ENCODE results near the gene CAND2.
"Not testable (repeated sequence)": the region's sequence is repeated elsewhere in the genome, so short reads cannot be mapped to it uniquely, and the experiment has no call there.

The CAND2 gene

DNA sequence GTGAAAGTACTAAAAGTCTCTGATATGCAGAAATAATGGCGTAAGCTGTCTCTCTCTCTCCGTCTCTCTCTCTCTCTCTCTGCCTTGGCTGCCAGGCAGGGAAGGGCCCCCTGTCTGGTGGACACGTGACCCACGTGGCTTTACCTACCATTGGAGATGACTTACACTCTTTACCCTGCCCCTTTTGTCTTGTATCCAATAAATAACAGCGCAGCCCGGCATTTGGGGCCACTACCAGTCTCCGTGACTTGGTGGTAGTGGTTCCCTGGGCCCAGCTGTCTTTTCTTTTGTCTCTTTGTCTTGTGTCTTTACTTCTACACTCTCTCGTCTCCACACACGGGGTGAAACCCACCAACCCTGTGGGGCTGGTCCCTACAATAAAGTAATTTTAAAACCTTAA, 25.2 kb upstream of the CAND2 start:
- DNase-seq = no peak

- DNase-seq = no peak
These were observed 24.0 kb upstream of the CAND2 start for GRCh38 chr3:12772462-12772861.

DNA sequence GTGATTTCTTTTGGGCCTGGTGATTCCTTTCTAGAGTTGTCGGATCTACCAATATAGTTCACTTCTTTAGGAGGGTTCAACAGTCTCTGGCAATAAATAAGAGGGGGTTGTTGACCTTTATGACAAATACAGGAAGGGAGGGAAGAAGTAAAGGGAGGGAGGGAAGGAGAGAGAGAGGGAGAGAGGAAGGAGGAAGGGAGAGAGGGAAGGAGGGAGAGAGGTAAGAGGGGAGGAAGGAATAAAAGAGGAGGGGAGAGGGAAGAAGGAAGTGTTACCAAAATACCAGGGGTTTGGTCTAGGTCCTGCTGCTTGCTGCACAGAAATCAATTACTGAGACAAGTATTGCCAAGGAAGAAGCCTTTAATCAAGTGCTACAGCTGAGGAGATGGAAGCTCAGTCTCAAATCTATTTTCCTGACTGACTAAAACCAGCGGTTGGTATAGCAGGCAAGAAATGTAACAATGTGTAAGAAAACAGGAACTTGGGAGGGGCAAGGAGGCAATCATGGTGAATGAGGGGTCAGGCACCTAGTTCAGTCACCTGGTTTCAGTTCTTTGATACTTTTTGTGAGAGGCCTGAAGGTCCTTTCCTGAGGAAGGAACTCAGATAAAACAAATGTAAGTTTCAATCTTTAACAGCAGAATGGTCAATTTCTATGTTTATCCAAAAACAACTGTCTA, 23.3 kb upstream of the CAND2 start:
- DNase-seq = no peak

DNA sequence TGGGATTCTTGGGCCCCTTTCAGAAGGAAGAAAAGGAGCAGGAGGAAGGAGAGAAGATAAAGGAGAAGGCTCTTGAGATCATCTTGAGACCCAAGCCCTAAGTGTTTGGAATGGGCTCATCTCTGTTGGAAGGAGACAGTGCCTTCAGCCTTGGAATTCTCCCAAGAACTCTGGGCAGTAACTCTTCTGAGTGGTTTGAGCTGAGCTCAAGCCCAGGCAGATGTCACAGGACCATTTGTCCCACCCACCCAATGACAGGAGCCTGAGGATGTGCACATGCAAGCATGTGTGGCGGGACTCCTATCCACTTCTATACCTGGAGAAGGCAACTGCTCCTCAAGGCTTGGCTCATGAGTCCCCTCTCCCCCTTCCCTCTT, 22.8 kb upstream of the CAND2 start:
- DNase-seq = no peak

- no peak for DNase-seq
These were observed 21.9 kb upstream of the CAND2 start for GRCh38 chr3:12774619-12775018.

GRCh38 chr3:12775226-12775625, 21.3 kb upstream of the CAND2 start:
- DNase-seq = no peak

- not testable (repeated sequence) for DNase-seq
These were observed 20.5 kb upstream of the CAND2 start for GRCh38 chr3:12775970-12776369.

- no peak for DNase-seq
These were observed 19.3 kb upstream of the CAND2 start for GRCh38 chr3:12777171-12777570.

- DNase-seq = no peak
These were observed 15.7 kb upstream of the CAND2 start for GRCh38 chr3:12780751-12781150.

GRCh38 chr3:12782172-12782815, 14.2 kb upstream of the CAND2 start:
- DNase-seq = no peak

DNA sequence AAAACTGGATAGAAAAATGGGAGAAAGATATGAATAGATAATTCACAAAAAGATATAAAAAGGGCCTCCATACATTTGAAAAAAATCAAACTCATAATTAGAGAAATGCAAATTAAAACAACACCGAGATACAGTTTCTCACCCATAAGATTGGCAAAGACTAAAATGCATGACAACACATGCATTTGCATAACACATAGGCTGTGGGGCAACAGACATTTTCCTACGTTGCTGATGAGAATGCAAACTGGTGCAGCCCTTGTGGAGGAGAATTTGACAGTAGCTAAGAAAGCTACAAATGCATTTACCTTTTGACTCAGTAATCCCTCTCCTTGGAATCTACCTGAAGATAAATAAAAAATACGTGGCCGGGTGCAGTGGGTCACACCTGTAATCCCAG, 11.4 kb upstream of the CAND2 start:
- no peak for DNase-seq

DNA sequence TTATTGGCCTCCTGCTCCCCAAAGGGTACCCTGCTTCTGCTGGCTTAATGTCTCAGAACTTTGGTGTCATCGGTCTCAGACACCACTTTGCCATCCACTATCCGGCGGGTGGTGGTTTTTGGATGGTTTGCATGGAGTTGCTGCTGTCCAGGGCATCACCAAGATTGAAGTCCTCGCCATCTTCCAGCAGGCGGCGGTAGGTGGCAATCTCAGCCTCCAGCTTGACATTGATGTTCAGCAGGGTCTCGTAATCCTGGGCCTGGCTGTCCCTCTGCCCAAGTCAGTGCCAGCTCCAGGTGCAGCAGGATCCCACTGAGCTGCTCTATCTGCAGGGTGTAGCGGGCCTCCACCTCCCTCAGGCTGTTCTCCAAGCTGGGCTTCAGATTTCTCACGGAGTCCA, 9.1 kb upstream of the CAND2 start:
- peak; percentile 21 for DNase-seq

DNA sequence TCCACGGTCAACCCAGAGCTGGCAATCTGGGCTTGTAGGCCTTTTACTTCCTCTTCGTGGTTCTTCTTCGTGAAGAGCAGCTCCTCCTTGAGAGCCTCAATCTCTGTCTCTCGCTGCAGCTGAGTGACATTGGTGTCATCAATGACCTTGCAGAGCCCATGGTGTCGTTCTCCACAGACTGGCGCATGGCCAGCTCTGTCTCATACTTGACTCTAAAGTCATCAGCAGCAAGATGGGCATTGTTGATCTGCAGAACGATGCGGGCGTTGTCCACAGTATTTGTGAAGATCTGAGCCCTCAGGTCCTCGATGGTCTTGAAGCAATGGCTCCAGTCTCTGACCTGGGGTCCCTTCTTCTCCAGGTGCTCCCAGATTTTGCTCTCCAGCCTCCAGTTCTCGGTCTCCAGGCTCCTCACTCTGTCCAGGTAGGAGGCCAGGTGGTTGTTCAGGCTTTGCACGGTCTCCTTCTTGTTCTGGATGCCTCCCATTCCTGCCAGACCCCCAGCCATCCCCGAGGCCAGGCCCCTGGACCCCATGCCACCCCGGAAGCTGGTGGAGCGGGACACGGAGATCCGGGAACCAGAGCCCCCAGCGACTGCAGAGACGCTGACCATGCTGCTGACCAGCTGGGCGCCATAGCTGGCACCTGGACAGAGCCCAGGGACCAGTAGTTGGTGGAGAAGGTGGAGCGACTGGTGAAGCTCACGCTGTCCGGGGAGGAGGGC, 8.4 kb upstream of the CAND2 start:
- not testable (repeated sequence) for DNase-seq

GRCh38 chr3:12791430-12791829, 5.0 kb upstream of the CAND2 start:
- DNase-seq = no peak

GRCh38 chr3:12793701-12794100, 2.8 kb upstream of the CAND2 start:
- DNase-seq = no peak

- no peak for DNase-seq
These were observed 828 bp downstream of the CAND2 start for GRCh38 chr3:12797124-12797891.

DNA sequence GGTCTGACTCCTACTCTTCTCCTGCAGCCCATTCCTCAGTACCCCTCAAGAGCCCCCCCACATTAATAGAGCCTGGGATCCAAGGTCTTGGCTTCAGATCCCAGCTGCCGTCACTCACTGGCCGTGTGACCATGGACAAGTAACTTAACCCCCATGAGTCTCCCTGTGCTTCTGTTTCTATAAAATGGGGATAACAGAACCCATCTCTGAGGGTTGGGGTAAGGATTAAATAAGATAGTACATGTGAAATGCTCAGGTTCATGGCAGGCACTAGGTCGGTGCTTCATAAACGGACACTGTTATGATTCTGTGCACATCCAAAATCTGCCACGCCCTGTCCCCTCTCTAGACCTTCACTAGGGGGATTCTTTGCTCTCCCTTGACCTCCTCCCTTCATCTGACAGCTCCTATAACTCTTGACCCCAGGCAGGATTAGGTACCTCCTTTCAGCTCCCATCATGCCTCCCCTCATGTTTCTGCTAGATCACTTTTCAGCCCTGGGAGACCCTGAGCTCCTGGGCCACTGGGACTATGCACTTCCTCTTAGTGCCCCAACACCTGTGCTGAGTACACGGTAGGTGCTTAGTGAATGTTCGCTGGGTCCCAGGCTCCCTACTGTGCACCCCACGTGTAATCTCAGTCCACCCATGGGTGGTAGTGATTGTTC, 1.5 kb downstream of the CAND2 start:
- no peak for DNase-seq

- DNase-seq = no peak
These were observed 2.2 kb downstream of the CAND2 start for GRCh38 chr3:12798559-12799179.

GRCh38 chr3:12799525-12800440, 3.3 kb downstream of the CAND2 start:
- DNase-seq = no peak

GRCh38 chr3:12803371-12803770, 6.9 kb downstream of the CAND2 start:
- no peak for DNase-seq

GRCh38 chr3:12807066-12807465, 10.6 kb downstream of the CAND2 start:
- DNase-seq = no peak
